HUES6 (cell line): ENCODE data around the gene NEBL.

ENCODE experiments used
- H3K27ac ChIP-seq: 2 replicates; pipeline ENCODE4 v1.7.0; 2013; ENCODE audit warnings: low read depth, mild to moderate bottlenecking, low read length, inconsistent platforms
- H3K27me3 ChIP-seq: 2 replicates; pipeline ENCODE4 v1.6.1; 2013; ENCODE audit warnings: low read length; ENCODE audit not compliant: control insufficient read depth, insufficient read depth
- H3K36me3 ChIP-seq: 2 replicates; pipeline ENCODE4 v1.6.1; 2013; ENCODE audit warnings: low read length; ENCODE audit not compliant: control insufficient read depth, insufficient read depth
- H3K4me1 ChIP-seq: 2 replicates; pipeline ENCODE4 v1.6.1; 2013; ENCODE audit warnings: low read length; ENCODE audit not compliant: control insufficient read depth, insufficient read depth
- H3K4me3 ChIP-seq: 2 replicates; pipeline ENCODE4 v1.5.1; 2013; ENCODE audit warnings: low read depth, low read length
- H3K9ac ChIP-seq: one replicate; pipeline ENCODE4 v1.6.1; 2013; ENCODE audit warnings: mild to moderate bottlenecking, low read length
- H3K9me3 ChIP-seq: 2 replicates; pipeline ENCODE4 v1.6.1; 2013; ENCODE audit warnings: low read depth, low read length; ENCODE audit not compliant: control insufficient read depth, insufficient read depth

The NEBL gene

DNA sequence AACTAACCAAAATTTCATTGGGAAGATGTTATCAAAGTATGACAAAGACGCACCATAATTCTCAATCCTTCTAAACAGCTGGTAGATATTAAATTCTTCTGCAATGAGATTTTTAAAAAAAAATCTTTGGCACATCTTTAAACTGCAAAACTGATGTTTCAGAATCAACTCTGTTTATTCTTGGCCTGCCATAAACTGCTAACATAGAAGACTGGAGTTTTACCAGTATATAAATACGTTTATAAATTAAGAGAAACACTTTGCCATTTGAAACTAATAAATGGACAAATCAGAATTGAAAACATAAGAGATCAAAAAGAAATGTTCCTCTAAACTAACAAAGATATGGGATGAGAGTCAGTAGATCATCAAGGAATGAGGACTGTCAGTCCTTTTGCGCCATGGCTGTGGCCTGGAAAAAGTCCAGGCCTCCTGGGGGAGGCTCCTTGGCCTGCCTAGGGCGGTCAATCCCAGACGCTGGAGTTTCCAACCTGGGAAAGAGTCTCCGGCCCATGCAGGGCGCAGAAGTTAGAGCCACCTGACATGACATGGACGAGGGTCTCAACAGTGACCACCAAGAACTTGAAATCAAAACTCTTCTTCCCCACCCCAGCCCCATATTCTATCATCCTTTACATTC lies 34.2 kb upstream of the NEBL start:
- Histone ChIP-seq H3K27ac (no peak overlapping the region), H3K9me3 (peaks cover 4% of the 10 kb centered on the region; the same call in 1 of the 2 replicates), H3K27me3 (no peaks in the 10 kb centered on the region), H3K9ac (no peak overlapping the region), H3K4me1 (no peaks in the 10 kb centered on the region), H3K4me3 (no peak overlapping the region), H3K36me3 (no peaks in the 10 kb centered on the region)

- no peaks in the 10 kb centered on the region for H3K9me3 ChIP-seq
- H3K4me1 ChIP-seq: no peaks in the 10 kb centered on the region
- no peaks in the 10 kb centered on the region for H3K27me3 ChIP-seq
- H3K4me3 ChIP-seq: no peak overlapping the region
- H3K36me3 ChIP-seq: no peaks in the 10 kb centered on the region
- H3K9ac ChIP-seq: no peak overlapping the region
- H3K27ac ChIP-seq: no peak overlapping the region
These were observed 30.3 kb upstream of the NEBL start for GRCh38 chr10:20927456-20927855.

DNA sequence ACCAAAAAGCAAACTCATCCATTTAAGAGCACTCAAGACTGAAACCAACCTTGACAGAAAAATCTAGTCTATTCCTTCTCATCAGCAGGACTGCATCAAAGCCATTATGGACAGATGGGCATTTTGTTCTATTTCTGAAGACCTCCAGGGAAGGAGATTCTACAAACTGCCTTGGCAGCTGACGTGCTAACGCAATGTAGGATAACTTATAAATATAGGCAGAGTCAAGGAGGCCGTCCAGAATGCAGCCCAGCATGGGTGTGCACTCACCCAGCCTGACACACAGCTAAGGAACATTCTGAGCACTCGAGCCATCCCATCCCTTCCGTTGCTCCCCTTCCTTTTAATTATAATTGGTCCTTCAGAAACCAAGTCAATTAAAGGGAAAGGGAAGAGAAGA lies 25.3 kb upstream of the NEBL start:
- Histone ChIP-seq H3K4me1 (no peaks in the 10 kb centered on the region), H3K9ac (no peak overlapping the region), H3K9me3 (no peaks in the 10 kb centered on the region), H3K27ac (no peak overlapping the region), H3K4me3 (no peak overlapping the region), H3K36me3 (no peaks in the 10 kb centered on the region), H3K27me3 (no peaks in the 10 kb centered on the region)

DNA sequence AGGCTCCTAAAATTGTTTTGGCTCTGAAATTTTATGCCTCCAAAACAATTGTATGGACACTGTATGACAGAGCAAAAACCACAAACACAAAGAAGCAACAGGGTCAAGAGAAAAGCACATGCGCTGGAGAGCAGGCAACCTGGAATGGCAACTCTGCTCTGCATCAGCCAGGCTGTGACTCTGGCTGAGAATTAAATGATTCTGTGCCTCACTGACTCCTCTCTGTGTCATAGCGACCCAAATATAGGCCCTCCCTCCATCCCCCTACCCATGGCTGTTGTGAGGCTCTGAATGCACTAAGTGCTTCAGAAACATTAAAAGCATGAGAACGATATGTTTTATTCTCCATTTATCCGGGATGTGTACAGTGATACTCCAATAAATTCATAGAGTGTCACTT lies 24.9 kb upstream of the NEBL start:
- no peaks in the 10 kb centered on the region for H3K4me1 ChIP-seq
- no peak overlapping the region for H3K4me3 ChIP-seq
- H3K27ac ChIP-seq: no peak overlapping the region
- H3K9me3 ChIP-seq: no peaks in the 10 kb centered on the region
- H3K36me3 ChIP-seq: no peaks in the 10 kb centered on the region
- no peaks in the 10 kb centered on the region for H3K27me3 ChIP-seq
- no peak overlapping the region for H3K9ac ChIP-seq

GRCh38 chr10:20920061-20920460 lies 22.9 kb upstream of the NEBL start:
- Histone ChIP-seq H3K36me3 (no peaks in the 10 kb centered on the region), H3K27ac (no peak overlapping the region), H3K4me3 (no peak overlapping the region), H3K9me3 (no peaks in the 10 kb centered on the region), H3K27me3 (no peaks in the 10 kb centered on the region), H3K9ac (no peak overlapping the region), H3K4me1 (no peaks in the 10 kb centered on the region)

GRCh38 chr10:20919481-20919880 lies 22.4 kb upstream of the NEBL start:
- no peaks in the 10 kb centered on the region for H3K36me3 ChIP-seq

DNA sequence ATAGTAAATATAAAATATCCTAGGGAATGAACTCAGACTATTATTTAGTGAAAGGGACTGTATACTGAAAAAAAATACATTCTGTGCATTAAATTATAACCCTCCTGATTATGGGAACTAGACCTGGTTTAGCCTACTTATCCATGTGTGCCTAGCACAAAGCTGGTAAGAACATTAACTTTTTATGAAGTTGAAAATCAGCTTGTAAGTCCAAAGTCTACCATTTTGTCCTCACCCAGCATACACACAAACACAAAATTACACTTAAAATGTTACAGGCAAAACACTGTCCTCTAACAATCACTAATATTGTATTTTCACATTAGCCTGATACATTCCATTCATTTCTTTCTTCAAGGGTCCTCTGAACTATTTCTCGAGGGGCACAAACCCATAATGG lies 19.9 kb upstream of the NEBL start:
- Histone ChIP-seq H3K27me3 (no peaks in the 10 kb centered on the region), H3K36me3 (no peaks in the 10 kb centered on the region), H3K4me3 (no peak overlapping the region), H3K27ac (no peak overlapping the region), H3K9me3 (no peaks in the 10 kb centered on the region), H3K9ac (no peak overlapping the region), H3K4me1 (no peaks in the 10 kb centered on the region)

More at GRCh38 chr10:20919481-20919880, 22.4 kb upstream of the NEBL start:
- H3K4me3 ChIP-seq: no peak overlapping the region
- H3K27me3 ChIP-seq: no peaks in the 10 kb centered on the region
- no peak overlapping the region for H3K9ac ChIP-seq
- H3K9me3 ChIP-seq: no peaks in the 10 kb centered on the region
- no peaks in the 10 kb centered on the region for H3K4me1 ChIP-seq
- H3K27ac ChIP-seq: no peak overlapping the region

GRCh38 chr10:20912969-20913368 lies 15.9 kb upstream of the NEBL start:
- Histone ChIP-seq H3K9me3 (no peaks in the 10 kb centered on the region), H3K27ac (no peak overlapping the region), H3K36me3 (no peaks in the 10 kb centered on the region), H3K27me3 (no peaks in the 10 kb centered on the region), H3K9ac (no peak overlapping the region), H3K4me3 (no peak overlapping the region), H3K4me1 (no peaks in the 10 kb centered on the region)

- Histone ChIP-seq H3K4me3 (no peak overlapping the region), H3K27ac (no peak overlapping the region), H3K36me3 (no peaks in the 10 kb centered on the region), H3K9me3 (no peaks in the 10 kb centered on the region), H3K27me3 (no peaks in the 10 kb centered on the region), H3K4me1 (no peaks in the 10 kb centered on the region), H3K9ac (no peak overlapping the region)
These were observed 14.5 kb upstream of the NEBL start for GRCh38 chr10:20911626-20912025.

DNA sequence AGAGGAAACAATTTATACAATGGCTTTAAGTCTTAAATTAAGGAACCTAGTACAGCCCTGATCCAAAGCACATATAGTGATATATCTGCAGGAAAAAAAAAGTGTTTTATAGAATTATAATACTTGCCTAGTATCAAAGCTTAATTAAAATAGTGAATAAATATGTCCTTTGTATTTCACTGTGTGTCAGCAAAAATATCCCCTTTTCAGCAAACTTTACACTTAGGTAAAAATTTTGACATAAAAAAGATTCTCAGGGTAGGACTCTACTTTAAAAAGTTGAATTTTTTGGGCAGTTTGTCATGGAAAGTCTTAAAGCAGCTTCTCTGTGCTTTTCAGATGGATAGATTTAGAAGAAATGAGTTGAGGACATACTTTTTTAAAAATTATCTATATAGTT lies 12.7 kb upstream of the NEBL start:
- no peaks in the 10 kb centered on the region for H3K27me3 ChIP-seq
- H3K9ac ChIP-seq: no peak overlapping the region
- H3K36me3 ChIP-seq: no peaks in the 10 kb centered on the region
- no peak overlapping the region for H3K4me3 ChIP-seq
- peaks cover 5% of the 10 kb centered on the region; the same call in 1 of the 2 replicates for H3K9me3 ChIP-seq
- no peak overlapping the region for H3K27ac ChIP-seq
- H3K4me1 ChIP-seq: no peaks in the 10 kb centered on the region

GRCh38 chr10:20908391-20908790 lies 11.3 kb upstream of the NEBL start:
- no peak overlapping the region for H3K4me3 ChIP-seq
- peaks cover 5% of the 10 kb centered on the region; the same call in 1 of the 2 replicates for H3K9me3 ChIP-seq
- H3K27me3 ChIP-seq: no peaks in the 10 kb centered on the region
- no peak overlapping the region for H3K9ac ChIP-seq
- H3K4me1 ChIP-seq: no peaks in the 10 kb centered on the region
- H3K36me3 ChIP-seq: no peaks in the 10 kb centered on the region
- no peak overlapping the region for H3K27ac ChIP-seq
